Stimulated activated CD4-positive, alpha-beta T cell treated with anti-CD3 and anti-CD28 coated beads, TNF-alpha, amount 100 ng/mL, for 4 hours (primary cell): ENCODE data around the gene CAMK2A.

Experiments
- DNase-seq, 3 experiments: peaks; one replicate each; pipeline ENCODE4 v3.0.0-alpha.2; 2020; ENCODE audit warnings: low read depth in 3 of 3

Gene CAMK2A

DNA sequence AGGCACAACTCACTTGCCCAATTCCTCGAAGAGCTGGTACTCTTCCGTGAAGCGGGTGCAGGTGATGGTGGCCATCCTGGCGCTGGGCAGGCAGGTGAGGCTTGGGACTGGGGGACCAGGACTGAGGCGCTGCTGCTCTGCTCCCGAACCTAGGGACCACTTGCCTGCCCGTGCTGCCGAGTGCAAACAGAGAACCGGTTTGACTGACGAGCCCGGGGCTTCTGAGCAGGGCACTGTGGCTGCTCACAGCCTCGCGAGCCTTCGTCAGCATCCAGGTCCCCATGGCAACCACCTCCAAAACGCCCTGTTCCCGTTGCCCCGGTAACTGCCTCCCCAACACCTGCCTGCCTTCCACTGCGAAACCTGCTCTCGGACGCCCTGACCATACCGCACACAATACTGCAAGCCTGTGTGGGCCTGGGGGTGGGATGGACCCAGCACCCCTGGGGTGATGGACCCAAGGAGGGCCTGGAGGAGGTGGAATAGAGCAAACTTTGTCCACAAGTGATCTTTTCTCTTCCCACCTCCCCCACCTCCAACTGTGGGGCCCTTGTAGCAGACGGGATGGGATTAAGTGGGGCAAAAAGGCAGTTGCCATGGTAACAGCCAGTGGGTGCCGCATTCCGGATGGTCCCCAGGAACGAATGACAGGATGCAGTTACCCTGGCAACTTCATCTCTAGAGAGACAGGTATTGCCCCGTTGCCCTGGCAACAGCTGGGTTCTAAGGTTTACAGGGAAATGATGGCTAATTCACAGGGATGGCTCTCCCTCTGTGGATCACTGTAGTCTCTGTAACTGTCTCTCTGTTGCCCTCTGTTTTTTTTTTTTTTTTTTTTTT is at the start of gene CAMK2A:
Gene CAMK2A (minus strand): TSS at position 223 of the 840 bp plus-strand sequence. CDS start 148 bp downstream, at position 75.
- no peak for DNase-seq

DNA sequence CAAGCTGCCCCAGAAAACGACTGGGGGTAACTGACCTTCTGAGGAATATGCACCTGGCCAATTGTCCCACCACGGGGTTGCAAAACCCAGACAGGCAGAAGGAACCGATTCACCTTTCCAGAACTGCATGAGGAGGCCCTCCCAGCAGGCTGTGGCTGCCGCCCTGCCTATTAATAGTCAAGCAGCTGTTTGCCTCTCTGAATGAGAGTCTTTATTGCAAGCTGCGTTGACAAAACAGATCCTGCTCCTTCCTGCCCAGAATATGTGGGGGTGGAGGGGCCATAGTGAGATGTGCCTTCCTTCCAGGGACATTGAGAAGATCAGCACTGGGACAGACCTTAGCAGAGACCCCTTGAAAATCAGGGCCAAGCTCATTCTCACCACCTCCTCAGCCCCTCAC is 49.6 kb upstream of the CAMK2A start:
- no peak for DNase-seq

DNA sequence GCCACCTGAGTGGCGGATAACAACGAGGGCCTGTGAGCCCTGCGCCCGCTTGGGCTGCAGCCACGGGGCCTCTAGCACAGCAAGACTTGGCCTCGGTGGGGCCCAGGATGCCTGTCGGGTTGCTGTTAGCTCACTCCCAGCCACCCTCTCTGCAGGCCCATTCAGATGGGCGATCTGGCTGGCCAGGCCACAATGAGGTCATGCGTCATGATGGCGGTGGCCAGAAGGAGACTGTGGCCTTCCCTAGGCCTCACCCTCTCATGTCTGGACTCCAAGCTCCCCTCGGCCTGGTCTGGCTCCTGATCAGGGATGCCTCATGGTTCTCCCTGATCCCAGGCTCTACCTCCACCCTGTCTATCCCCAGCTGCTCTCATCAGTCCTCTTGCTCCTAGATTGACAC is 49.0 kb upstream of the CAMK2A start:
- DNase-seq: no peak

DNA sequence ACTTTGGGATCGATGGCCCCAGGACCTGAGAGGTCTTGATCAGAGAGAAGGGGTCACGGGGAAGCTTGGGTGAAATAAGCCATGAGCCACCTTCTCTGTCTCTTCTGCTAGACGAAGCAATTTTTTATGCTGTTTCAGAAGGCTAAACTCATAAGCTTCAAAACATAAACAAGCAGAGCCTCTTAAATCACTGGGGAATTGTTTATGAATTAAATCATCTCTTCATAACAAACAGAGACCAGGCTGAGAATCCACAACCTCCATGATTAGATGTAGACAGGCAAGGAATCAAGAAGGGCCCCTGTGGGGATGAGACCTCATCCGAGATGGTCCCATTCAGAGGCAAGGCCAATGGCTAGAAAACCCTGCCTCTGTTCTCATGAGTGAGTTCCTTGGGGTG is 46.2 kb upstream of the CAMK2A start:
- DNase-seq: no peak

DNA sequence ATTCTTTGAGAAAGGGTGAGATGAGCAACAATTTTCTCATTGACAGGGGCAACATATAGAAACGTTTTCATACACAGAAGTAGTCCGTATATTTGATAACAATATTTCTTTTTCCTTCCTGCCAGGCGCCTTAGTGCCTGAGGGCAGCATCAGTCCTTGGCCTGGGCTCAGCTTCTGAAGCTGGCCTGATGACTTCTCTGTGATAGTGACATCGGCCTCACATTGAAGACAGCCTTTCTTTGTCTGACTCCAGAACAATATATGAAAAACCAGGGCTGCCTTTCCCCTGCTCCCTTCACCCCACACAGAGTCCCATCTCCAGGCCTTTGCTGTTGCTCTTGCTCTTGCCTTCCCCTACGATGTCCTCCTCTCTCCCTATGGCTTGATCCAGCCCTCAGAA is 43.8 kb upstream of the CAMK2A start:
- DNase-seq: no peak

DNA sequence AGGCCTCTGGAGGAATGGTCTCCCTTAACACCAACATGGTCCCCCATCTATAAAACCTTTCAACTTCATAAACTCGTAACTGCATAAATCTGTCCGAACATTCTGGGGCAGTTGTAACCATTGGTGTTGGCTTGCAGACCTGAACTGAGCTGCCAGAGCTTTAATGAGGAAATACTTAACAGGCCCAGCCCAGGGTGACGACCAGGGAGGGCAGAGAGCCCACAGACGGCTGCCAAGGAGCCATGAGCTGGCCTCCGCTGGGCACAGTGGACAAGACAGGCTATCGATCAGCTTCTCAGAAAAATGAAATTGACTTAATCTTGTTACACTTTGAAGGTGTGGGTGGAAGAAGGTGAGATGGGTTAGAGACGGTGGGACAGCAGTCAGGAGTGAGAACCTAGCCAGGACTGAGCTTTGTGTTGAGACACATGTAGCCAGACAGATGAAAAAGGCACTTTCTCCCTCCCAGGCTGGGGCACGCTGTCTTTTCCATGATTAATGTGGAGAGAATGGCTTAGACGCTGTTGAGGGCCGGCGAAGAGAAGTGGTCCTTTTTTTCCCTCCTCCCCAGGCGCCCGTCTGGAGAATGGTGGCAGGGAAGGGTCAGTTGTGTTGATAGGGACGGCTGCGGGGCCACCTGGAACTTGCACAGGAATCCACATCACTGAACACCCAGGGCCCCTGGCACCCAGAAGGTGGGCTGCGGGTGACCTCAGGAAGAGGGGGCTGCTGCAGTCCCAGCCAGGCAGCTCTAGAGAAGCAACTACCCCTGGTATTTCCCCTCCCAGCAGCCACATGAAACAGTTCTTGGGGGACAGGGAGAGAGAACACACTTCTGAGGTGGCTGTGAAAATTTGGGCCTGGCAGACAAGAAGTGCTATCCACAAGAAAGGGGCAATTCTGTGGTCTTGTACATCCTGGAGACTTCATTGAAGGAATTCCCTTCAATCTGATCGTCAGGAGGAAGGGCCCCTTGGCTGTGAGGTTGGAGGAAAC is 40.6 kb upstream of the CAMK2A start:
- no peak for DNase-seq

DNA sequence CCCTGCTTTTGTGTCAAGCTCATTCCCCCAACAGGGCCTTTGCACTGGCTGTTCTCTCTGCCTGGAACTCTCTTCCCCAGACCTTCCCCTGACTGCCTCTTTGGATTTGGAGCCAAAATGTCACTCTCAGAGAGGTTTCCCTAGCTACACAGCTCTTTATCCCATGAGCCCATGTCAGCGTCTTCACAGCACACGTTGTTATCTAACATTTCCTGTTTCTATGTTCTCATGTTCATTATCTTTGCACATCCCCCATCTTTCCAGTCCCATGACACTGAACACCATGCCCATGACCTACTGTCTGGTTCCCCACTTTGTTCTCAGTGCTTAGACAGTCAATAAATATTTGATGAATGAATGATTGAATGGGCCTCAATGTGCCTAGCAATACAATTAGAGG is 39.5 kb upstream of the CAMK2A start:
- no peak for DNase-seq

DNA sequence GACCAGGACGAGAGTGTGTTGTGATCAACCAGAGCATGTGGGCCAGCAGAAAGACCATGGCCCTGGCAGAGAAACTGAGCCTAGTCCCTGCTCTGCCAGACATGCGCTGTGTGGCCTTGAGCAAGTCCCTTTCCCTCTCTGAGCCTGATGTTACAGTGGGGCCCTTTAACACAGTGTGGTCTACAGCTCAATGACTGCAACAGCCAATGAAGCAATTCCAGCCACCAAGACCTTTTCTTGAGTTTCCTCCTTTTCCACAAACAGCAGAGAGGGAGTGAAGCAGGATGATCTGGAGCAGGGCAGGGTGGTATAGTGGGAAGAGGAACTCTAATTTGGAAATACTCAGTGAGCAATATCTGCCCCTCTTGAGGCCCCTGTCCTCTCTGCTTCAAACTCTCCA is 38.9 kb upstream of the CAMK2A start:
- no peak for DNase-seq

DNA sequence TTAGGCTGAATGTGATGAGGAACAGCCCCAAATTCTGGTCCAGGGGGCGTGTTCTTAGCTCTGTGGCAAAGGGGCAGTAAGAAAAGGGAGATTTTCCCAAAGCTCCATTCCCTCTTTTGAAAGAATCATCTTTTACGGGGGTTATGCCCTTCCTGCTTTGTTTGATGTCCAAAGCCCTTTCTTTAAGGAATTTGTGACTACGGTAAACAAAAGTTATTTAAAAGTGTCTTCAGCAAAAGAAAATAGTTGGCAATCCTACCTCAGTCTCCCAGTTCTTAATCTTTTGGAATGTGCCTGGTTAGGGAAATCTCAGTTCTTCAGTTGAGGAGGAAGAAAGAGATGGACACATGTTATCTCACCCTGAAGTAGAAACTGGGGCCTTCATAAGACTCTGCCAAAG is 37.6 kb upstream of the CAMK2A start:
- DNase-seq: no peak

DNA sequence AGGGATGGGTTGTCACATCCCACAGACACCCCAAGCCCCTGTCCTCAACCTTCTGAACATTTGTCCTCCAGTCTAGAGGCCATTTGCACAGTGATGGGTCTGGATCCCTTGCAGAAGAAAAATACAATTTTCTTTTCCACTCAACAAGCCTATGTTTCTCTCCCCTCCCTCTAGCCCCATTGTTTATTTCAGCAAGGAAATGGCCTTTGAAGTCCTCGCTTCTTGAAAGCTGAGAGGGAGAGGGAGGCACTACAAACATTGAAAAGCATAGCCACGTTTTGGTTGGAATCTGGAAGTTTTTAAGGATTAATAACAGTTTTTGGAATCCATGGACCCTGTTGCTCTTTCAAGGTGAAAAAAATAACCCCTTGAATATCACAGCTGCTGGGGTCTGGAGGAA is 37.1 kb upstream of the CAMK2A start:
- no peak for DNase-seq

DNA sequence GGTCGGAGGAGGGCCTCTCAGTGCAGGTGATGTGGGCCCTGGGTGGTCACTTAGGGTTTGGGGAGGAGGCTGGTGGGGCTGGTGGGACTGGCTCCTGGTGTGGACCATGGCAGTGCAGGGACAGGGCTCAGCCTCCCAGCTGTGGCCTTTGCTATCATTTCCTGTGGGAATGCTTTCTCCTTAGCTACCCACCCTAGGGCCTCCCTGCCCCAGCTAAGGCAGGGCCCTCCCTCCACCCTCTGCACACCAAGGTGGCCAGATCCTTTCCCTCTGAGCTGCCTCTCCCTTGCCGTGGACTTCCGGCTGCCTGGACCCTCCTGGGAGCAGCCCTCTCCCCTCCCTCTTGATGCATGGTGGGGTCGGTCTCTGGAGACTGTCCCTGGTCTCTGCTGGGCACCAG is 35.9 kb upstream of the CAMK2A start:
- no peak for DNase-seq

DNA sequence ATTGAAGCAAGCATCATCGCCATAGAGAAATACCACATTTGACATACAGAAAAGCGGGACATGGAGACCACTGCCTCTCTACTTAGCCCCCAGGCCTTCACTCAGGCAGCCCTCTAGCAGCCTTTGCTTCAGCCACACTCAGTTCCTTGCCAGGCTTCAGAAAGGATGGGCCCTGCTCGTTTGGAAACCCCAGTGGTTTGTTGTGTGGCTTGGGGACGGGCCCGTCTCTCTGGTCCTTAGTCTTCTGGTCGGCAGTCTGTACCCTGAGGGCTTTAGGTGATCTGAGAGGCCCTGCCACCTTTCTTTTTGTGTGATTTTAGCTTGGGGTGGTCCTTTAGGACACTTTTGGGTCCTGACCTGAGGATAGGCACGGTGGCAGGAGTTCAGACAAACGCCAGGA is 34.2 kb upstream of the CAMK2A start:
- no peak for DNase-seq

DNA sequence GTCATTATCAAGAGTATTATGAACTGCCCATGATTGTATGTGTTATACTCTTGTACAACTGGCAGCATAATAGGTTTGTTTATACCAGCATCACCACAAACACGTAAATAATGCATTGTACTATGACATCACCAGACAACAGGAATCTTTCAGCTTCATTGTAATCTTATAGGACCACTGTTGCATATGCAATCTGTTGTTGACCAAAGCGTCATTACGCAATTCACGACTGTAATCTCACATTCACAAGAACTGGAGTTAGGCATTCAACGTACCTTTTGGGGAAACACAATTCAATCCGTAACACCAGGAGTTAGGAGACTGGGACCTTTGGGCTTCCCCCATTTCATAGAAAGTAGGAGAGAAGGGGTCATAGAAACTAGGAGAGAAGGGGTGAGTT is 33.5 kb upstream of the CAMK2A start:
- DNase-seq: no peak

DNA sequence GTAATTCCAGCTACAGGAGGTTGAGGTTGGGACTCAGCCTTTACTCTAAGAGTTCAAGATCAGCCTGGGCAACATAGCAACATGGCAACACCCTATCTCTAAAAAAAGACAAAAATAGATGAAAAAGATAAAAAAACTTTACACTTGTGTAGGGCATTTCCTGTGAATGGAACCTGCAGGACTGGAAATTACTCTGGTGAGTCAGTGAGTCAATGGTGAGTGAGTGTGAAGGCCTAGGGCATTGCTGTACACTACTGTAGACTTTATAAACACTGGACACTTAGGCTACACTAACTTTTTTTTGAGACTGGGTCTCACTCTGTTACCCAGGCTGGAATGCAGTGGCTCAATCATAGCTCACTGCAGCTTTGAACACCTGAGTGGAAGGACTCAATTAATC is 32.6 kb upstream of the CAMK2A start:
- DNase-seq: no peak

DNA sequence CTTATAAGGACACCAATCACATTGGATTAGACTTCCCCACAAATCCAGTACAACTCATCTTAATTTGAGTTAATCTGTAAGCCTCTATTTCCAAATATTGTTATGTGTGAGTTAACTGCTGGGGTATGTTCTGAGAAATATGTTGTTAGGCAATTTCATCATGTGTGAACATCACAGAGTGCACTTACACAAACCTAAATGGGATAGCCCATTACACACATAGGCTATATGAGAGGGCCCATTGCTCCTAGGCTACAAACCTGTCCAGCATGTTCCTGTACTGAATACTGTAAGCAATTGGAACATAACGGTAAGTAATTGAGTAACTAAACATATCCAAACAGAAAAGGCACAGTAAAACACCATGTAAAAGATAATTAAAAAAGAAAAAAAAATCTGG is 32.2 kb upstream of the CAMK2A start:
- no peak for DNase-seq

DNA sequence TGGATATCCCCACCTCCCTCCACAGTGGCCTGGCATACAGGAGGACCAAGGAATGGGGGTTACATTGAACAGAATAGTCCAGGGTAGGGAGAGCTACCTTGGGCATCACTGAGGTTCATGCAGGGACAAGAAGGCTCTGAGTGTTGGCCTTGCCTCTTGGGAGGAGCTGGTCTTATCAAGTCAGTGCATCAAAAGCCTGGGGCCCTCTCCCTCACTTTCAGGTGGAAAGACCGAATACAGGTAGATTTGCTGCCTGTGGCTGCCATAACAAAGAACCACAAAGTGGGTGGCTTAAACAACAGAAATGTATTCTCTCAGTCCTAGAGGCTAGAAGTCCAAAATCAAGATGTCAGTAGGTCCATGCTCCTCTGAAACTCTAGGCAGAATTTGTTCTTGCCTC is 31.6 kb upstream of the CAMK2A start:
- no peak for DNase-seq

DNA sequence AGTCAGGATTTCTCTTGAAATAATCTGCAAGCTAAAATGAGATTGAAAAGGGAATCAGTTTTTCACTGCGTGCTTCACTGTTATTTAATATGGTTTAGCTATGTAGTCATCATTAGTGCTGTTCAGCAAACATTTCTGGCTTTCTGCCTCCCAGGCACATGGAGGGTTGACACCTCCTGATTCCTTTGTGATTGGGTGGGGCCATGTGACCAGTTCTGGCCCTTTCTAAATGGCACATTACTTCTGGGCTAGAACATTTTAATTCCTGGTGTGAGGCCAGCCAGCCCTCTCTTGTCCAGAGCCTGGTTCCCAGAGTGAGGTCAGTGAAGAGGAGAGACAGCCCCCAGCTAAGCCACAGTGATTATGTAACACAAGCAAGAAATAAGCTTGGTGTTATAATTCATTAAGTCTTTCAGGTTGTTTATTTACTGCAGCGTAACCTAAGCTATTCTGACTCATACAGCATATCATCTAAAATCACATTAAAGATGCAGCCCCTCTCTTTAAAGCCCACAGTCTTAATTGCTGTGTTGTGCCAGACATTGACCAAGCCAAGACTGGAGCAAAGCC is 30.6 kb upstream of the CAMK2A start:
- no peak for DNase-seq

DNA sequence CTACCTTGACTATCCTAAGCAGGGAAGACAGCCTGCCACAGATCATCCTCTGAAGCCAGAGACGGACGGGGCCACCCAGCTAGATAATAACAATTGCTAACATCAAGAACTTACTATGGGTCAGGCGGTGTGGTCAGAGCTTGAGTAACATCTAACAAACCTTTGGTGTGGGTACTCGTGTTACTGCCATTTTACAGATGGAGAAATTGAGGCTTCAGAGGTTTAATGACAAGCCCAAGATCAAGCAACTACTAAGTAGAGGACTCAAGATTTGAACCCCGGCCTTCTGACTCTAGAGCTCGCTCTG is 29.9 kb upstream of the CAMK2A start:
- no peak for DNase-seq

DNA sequence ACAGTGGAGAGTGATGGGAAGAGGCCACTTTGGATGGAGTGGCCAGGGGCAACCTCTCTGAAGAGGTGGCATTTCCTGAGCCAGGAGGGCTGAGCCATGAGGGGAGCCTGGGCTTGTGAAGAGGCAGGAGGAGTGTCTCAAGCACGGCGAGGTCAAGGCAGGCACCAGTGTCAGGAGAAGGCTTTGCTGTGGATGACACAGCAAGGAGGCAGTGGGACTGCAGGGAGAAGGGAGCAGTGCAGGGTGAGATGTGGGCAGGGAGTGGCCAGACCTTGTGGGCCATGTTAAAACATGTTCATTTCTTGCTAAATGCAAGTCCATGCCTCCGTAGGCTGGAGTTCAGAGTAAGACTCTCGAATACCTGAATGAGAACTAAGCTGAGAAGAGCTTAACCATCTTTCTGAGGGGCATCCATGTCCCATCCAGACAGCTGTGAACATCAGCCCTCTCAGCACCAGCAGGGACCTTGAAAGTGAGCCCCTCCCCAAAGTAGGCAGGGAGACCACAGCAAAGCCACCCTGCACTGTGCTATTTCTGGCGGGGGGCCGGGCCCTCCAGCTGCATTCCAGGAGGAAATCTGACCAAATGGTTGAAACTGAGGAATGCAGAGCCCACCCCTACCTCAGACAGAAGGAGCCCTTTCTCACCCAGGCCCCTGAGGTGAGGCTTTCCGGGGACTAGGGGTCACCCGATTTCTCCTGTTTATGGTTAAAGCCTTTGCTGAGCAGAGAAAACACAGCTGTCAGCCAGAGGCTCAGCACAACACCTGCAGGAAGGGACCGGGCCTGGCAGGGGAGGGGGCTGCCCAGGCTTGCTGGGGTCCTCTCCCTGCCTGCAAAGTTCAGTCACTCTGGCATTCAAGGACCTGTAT is 29.3 kb upstream of the CAMK2A start:
- DNase-seq: no peak

DNA sequence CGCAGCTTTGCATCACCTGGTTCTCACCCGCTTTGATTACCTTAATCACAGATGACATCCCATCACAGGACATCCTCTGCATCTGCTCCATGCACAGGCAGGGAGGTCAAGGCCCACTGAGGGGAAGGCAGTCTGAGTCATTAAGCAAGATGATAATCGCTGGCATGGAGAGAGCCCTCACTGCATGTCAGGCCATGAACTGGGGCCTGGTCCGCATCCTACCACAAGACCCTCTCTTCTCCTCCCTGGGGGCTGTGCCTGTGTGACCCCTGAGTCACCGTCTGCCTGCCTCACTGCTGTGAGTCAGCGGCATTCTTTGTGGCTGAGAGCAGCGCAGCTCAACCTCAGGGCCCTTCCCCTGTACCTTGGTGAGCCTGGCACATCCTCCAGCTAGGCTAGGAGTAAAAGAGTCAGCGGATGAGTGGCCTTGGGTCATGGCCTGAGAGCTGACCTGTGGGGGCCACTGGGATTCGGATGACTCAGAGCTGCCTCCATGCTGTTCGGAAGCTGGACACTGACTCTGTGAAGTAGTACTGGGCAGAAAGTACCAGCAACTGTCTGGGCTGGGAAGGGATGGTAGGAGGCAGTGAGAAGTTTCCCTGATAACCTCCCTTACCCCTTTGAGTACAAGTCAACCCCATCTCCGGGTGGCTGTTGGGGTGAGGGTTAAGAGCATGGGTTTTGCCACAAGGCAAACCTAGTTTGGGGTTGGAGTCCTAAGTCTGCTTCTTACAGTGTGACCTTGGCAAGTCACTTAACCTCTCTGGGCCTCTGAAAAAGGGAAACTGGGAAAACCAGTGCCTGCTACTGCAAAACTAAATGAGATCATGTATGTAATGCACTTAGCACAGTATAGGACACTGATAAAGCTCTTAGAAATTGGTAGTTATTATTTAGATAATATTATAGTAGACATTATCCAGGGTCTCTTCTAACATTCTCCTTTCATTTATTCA is 27.8 kb upstream of the CAMK2A start:
- no peak for DNase-seq

DNA sequence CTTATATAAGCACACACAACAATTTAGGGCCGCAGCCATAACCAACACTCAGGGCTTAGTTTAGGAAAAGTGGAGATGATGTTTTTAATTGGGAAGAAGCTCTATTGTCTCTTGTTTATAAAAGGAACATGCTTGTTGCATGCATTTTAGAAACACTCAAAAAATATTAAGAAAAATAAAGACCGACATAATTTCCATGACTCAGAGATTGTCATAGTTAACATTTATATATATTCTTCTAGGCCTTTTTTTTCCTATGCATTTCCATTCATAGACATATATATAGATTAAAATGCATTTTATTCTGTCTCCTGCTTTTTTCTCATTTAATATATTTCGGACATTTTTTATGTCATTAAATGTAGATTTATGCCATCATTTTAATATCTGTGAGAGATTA is 26.7 kb upstream of the CAMK2A start:
- DNase-seq: no peak
